ENCODE measurements around the gene UPF2.

GRCh38 chr10:11910102-11910501 is 132.5 kb downstream of the UPF2 start:
- no peak for TF ChIP-seq POLR2A (IDR thresholded peaks at IDR 0.05)
- no peak for TF ChIP-seq CTCF (IDR thresholded peaks at IDR 0.05)
